Measurements from ENCODE around the gene ACTN1.

ACTN1 gene

GRCh38 chr14:68931474-68932051, 47.5 kb downstream of the ACTN1 start:
- Histone ChIP-seq H4K20me1 (ENCODE audit: insufficient read depth) (no peaks in the 10 kb centered on the region), H3K9ac (no peak overlapping the region), H3K27ac (no peak overlapping the region), H3K4me1 (ENCODE audit: low read depth, poor library complexity, severe bottlenecking) (peaks cover 8% of the 10 kb centered on the region), H3K36me3 (ENCODE audit: insufficient read depth) (no peaks in the 10 kb centered on the region), H3K79me2 (ENCODE audit: insufficient read depth, low read depth) (no peaks in the 10 kb centered on the region), H3K4me3 (IDR thresholded peaks at IDR 0.05; ENCODE audit: insufficient read depth, low read depth, low read length) (no peak overlapping the region), H2AFZ (ENCODE audit: low read depth) (no peak overlapping the region), H3K27me3 (ENCODE audit: insufficient read depth, low read depth) (no peaks in the 10 kb centered on the region), H3K4me2 (no peak overlapping the region)
- TF ChIP-seq CTCF (conservative IDR thresholded peaks at IDR 0.05; ENCODE audit: low read depth, low read length), result no peak

GRCh38 chr14:68931063-68931462, 48.0 kb downstream of the ACTN1 start:
- H3K36me3 ChIP-seq (ENCODE audit: insufficient read depth), result no peaks in the 10 kb centered on the region
- H3K4me3 ChIP-seq (IDR thresholded peaks at IDR 0.05; ENCODE audit: insufficient read depth, low read depth, low read length), result no peak overlapping the region
- no peak overlapping the region for H3K27ac ChIP-seq
- H4K20me1 ChIP-seq (ENCODE audit: insufficient read depth), result no peaks in the 10 kb centered on the region
- no peak overlapping the region for H3K9ac ChIP-seq
- peaks cover 8% of the 10 kb centered on the region for H3K4me1 ChIP-seq (ENCODE audit: low read depth, poor library complexity, severe bottlenecking)
- no peaks in the 10 kb centered on the region for H3K79me2 ChIP-seq (ENCODE audit: insufficient read depth, low read depth)
- H3K27me3 ChIP-seq (ENCODE audit: insufficient read depth, low read depth), result no peaks in the 10 kb centered on the region
- no peak overlapping the region for H2AFZ ChIP-seq (ENCODE audit: low read depth)
- H3K4me2 ChIP-seq, result no peak overlapping the region
- no peak for TF ChIP-seq CTCF (conservative IDR thresholded peaks at IDR 0.05; ENCODE audit: low read depth, low read length)

GRCh38 chr14:68929623-68930307, 49.3 kb downstream of the ACTN1 start:
- no peaks in the 10 kb centered on the region for H4K20me1 ChIP-seq (ENCODE audit: insufficient read depth)
- no peak for TF ChIP-seq CTCF (conservative IDR thresholded peaks at IDR 0.05; ENCODE audit: low read depth, low read length)
- H3K4me2 ChIP-seq, result no peak overlapping the region
- no peak overlapping the region for H3K9ac ChIP-seq
- H3K79me2 ChIP-seq (ENCODE audit: insufficient read depth, low read depth), result no peaks in the 10 kb centered on the region
- no peaks in the 10 kb centered on the region for H3K36me3 ChIP-seq (ENCODE audit: insufficient read depth)
- no peak overlapping the region for H3K4me3 ChIP-seq (IDR thresholded peaks at IDR 0.05; ENCODE audit: insufficient read depth, low read depth, low read length)
- no peak overlapping the region for H2AFZ ChIP-seq (ENCODE audit: low read depth)
- peaks cover 4% of the 10 kb centered on the region for H3K4me1 ChIP-seq (ENCODE audit: low read depth, poor library complexity, severe bottlenecking)
- no peaks in the 10 kb centered on the region for H3K27me3 ChIP-seq (ENCODE audit: insufficient read depth, low read depth)
- no peak overlapping the region for H3K27ac ChIP-seq

DNA sequence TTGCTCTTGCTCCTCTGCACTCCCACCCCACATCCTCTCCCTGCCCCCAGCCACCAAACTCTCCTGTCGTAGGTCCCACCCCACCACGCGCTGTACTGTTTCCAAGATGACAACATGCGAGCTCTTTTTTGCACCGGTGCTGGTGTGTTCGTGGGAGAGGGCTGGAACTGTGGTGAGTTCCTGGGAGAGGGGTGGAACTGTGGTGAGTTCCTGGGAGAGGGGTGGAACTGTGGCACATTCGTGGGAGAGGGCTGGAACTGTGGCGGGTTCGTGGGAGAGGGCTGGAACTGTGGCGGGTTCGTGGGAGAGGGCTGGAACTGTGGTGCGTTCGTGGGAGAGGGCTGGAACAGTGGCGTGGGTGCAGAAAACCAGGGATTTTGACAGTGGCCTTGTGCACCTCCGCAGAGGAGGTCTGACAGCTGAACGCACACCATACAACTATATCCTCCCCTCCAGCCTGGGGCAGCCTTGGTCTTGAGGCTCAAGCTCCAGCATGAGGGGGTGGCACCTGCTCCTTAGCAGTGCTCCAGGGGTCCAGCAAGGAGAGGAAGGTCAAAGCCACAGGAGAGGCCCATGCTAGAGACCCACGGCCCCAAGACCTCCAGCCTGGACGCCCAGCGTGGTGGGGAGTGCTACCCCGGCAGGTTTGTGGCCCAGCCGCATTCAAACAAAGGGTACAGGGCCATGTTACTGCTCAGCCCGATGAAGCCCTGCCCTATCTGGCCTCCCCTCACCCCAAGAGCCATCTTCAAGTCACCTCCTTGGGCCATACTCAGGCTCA, 50.1 kb downstream of the ACTN1 start:
- Histone ChIP-seq H3K36me3 (ENCODE audit: insufficient read depth) (no peaks in the 10 kb centered on the region), H3K27ac (no peak overlapping the region), H3K4me1 (ENCODE audit: low read depth, poor library complexity, severe bottlenecking) (no peaks in the 10 kb centered on the region), H3K4me2 (no peak overlapping the region), H3K27me3 (ENCODE audit: insufficient read depth, low read depth) (no peaks in the 10 kb centered on the region), H3K9ac (no peak overlapping the region), H3K79me2 (ENCODE audit: insufficient read depth, low read depth) (no peaks in the 10 kb centered on the region), H4K20me1 (ENCODE audit: insufficient read depth) (no peaks in the 10 kb centered on the region), H3K4me3 (IDR thresholded peaks at IDR 0.05; ENCODE audit: insufficient read depth, low read depth, low read length) (no peak overlapping the region), H2AFZ (ENCODE audit: low read depth) (no peak overlapping the region)
- TF ChIP-seq CTCF (conservative IDR thresholded peaks at IDR 0.05; ENCODE audit: low read depth, low read length), result no peak

All from KMS-11 (cell line).